ENCODE data around the gene LAMC3.

- TF ChIP-seq EZH2 (IDR thresholded peaks at IDR 0.05; ENCODE audit: insufficient read depth, poor library complexity, severe bottlenecking) (no peak), EZH2phosphoT487 (IDR thresholded peaks at IDR 0.05; ENCODE audit: insufficient read depth, low read depth) (no peak)
Measured at GRCh38 chr9:130970052-130970451, 38.9 kb upstream of the LAMC3 start.
